HG03469 (cell line): ENCODE results near the gene UBASH3A.

ENCODE experiments used
- ATAC-seq: cut with Tn5 transposase; IDR thresholded peaks from one replicate; pipeline ENCODE4 v1.9.1; 2021; ENCODE audit warnings: mild to moderate bottlenecking, moderate library complexity, moderate number of reproducible peaks; ENCODE audit not compliant: unreplicated experiment

UBASH3A gene

GRCh38 chr21:42443876-42444744 is 40.4 kb downstream of the UBASH3A start:
- no peak for ATAC-seq

- no peak for ATAC-seq
Observed at GRCh38 chr21:42444745-42445059, 41.0 kb downstream of the UBASH3A start.

- ATAC-seq, result no peak
Observed at GRCh38 chr21:42445311-42445710, 41.6 kb downstream of the UBASH3A start.

- ATAC-seq, result no peak
Observed at GRCh38 chr21:42446531-42446930, 42.8 kb downstream of the UBASH3A start.

- ATAC-seq, result no peak
Observed at GRCh38 chr21:42447182-42447581, 43.5 kb downstream of the UBASH3A start.

- no peak for ATAC-seq
Observed at GRCh38 chr21:42447732-42448131, 44.0 kb downstream of the UBASH3A start.

- ATAC-seq, result no peak
Observed at GRCh38 chr21:42448686-42449085, 45.0 kb downstream of the UBASH3A start.

GRCh38 chr21:42451941-42452340 is 48.2 kb downstream of the UBASH3A start:
- no peak for ATAC-seq

GRCh38 chr21:42452401-42453223 is 48.9 kb downstream of the UBASH3A start:
- ATAC-seq, result no peak

- no peak for ATAC-seq
Observed at GRCh38 chr21:42453224-42453985, 49.7 kb downstream of the UBASH3A start.

- ATAC-seq, result no peak
Observed at GRCh38 chr21:42453986-42454570, 50.4 kb downstream of the UBASH3A start.

- ATAC-seq, result no peak
Observed at GRCh38 chr21:42454786-42455185, 51.1 kb downstream of the UBASH3A start.

GRCh38 chr21:42455196-42455595 is 51.5 kb downstream of the UBASH3A start:
- ATAC-seq, result no peak

- ATAC-seq, result no peak
Observed at GRCh38 chr21:42455754-42456440, 52.2 kb downstream of the UBASH3A start.

- no peak for ATAC-seq
Observed at GRCh38 chr21:42456457-42456856, 52.8 kb downstream of the UBASH3A start.

- ATAC-seq, result no peak
Observed at GRCh38 chr21:42459082-42459460, 55.4 kb downstream of the UBASH3A start.

GRCh38 chr21:42459546-42460215 is 56.0 kb downstream of the UBASH3A start:
- ATAC-seq, result no peak

- ATAC-seq, result peak; percentile 50
Observed at GRCh38 chr21:42460391-42461184, 56.9 kb downstream of the UBASH3A start.

GRCh38 chr21:42461185-42461520 is 57.5 kb downstream of the UBASH3A start:
- no peak for ATAC-seq
